Esophagus mucosa (tissue), 1 donor: ENCODE results near the gene MEGF10. TPM values are rescaled to one million over a fixed set of nuclear protein-coding genes. Genes with fewer than 3 reads are reported as not detected.

Experiments
- ATAC-seq: fragments of 200-7000 bp; cut with Tn5 transposase; one replicate; pipeline ENCODE4 v1.9.1; 2020
- total RNA-seq: library from RNA; stranded (reverse); gene quantifications from one replicate; pipeline ENCODE4 v1.2.4, GENCODE V29; 2023
- donor health status: DM: yes; HTN: yes; CAD: no.

The MEGF10 gene
- total RNA-seq, 1 donor from 2014 or later = 0.12 TPM

DNA sequence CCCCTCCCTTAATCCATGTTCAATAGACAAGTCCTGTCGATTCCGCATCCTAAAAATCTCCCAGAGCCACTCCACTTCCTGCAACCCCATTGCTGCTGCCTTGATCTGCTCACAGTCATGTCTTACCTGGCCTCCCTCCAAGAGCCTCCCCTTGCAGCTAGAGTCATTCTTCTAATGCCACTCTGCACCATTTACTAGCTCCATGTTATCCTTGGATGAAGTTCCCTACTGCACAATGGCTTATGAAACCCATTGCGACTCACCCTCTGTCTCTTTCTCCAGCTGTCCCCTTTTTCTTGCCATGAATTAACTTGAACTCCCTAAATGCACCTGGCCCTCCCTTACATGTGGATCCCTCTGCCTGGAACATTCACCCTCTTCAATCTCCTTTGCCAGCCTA lies 39.5 kb downstream of the MEGF10 start:
- ATAC-seq = no peak

DNA sequence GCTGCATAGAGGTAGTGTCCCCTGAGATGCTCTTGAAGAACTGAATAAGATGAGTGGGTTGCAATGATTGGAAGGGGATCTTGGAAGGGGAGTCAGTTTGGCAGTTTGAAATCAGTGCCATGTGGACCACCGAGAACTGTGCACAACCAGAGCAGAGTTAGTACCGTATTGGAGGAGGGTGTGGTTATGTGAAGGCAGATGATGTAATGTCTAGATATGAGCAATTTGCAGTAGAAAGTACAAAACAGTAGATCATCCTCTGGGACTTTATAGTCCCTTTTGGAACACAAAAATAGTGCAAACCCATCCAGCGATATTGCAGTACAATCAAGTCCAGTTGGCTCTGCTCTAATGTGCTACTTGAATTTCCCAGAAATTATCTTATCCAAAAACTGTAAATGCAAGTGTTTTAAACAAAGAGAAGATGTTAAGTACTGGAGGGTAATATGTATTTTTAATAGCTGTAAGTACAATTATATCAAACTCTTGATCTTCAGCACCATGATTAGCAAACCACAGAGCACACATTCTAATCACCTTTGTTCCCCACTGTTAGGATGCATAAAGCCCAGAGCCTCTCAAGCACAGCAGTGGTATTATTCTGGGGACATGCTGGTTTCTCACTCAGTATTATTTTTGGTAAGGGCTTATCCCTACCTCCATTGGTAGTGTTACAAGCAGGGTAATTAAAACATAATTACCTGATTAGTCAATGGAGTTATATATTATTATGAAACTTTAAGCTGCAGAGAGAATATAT lies 41.5 kb downstream of the MEGF10 start:
- no peak for ATAC-seq

DNA sequence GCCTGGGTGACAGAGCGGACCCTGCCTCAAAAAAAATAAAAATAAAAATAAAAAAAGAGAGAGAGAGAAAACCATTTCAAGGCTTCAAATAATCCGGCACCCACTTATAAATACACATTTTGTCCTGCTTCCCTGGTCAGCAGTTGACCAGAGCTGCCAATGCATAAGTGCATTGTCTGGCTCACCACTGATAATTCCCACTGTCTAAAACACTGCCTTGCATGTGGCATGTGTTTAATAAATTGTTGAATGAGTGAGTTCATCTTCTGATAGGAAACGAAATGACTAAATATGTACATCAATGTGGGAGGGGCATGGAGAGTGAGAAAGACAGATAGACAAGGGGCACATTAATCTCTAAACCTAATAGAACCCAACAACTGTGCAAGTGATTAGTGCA lies 42.9 kb downstream of the MEGF10 start:
- ATAC-seq = no peak

DNA sequence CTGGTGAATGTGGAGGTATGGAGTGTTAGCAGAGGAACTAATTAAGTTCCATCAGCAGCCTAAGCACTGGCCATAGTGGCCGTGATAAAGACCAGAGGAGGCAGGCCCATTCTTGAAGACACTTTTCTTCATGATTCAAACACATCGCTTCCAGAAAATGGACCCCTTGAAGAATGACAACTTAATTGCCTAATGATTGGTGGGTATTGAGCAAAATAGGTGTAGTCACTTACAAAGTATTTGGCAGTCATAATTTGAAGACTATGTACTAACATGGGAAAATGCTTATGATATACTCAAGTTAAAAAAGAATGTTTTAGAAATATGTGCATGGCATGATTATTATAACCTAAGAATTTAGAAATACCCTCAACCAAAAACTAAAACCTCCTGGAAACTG lies 44.8 kb downstream of the MEGF10 start:
- ATAC-seq = no peak

DNA sequence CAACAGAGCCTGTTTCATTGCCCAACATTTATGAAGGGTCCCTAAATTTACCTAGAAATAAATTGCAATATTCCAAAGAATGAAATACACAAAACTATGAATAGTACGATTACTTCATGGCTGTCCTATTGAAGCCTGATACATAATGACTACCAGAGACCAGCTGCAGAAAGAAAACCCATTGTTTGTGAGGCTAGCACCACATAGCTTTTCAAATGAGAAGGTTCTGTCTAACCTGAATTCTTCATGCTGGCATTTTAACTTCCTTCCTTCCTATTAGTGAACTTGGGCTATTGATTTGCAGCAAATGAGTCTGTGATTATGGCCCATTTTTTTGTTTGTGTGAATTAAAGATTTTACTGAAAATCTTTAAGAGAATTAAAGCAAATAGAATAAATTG lies 47.3 kb downstream of the MEGF10 start:
- ATAC-seq = no peak

DNA sequence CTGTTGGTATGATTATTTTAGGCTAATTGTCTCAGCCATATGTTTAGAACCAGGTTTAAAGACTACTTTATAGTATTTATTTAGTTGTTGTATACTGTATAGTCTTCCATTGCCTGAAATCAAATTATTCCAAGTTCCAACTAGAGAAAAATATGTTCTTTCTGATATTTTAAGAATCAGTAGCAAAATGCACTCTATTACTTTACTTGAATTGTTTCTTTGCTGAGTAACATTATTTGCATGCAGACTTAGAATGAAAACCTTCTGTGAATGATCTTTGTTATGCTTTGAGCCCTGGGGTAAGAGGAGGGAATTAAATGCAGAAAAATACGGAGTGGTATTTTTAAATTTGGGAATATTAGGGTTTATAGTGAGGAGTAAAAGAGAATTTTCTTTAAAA lies 47.9 kb downstream of the MEGF10 start:
- ATAC-seq = no peak

DNA sequence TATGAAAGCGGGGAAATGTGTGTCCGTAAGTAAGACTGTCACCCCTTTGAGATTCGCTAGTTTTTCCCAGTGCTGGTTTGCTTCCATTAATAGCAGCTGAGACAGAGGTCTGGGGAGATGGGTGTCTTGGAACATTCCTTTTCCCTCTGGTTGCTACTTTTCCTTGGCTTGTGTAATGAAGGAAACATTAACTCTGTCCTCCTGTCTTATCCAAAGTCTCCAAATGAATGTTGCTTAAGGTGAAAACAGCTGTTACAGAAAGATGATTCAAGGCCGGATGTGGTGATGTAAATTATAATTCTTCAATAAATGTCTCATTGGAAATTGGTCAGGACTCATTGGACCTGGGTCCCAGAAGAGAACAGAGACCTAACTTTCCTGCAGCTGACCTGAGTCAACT lies 50.0 kb downstream of the MEGF10 start:
- ATAC-seq = no peak

DNA sequence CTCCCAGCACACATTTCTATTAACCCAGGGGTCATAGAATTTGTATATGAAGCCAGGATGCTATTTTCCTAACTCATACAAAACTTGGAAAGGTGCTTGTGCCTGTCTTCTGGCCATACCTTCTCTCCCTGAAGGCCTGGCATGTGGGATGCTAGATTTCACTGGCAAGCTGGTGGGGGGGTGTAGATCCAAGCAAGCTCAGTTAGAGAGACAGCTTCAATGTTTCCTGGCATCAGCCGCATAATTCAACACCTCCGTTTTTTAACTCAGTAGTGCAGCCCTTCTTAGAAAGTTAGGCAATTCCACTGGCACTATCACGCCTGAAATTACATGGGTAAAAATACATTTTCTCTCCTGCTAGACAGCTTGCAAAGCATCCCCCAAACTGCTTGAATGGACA lies 51.8 kb downstream of the MEGF10 start:
- ATAC-seq = no peak

DNA sequence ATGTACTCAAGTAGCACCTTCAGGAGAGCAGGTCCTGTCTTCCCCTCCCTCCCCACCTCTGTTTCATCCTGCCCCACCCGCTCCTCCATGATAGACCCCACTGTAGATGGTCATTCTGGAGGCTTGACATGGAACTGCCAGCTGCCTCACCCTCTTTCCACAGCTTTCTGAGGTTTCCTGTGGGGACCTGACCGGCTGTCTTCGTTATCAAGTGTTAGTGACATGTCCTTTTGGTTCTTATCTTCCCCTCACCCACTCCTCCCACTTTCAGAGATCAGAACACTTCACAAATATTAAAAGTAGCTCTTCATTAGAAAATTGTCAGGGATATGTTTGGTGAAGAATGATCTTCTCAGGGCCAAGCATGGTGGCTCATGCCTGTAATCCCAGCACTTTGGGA lies 52.7 kb downstream of the MEGF10 start:
- no peak for ATAC-seq

DNA sequence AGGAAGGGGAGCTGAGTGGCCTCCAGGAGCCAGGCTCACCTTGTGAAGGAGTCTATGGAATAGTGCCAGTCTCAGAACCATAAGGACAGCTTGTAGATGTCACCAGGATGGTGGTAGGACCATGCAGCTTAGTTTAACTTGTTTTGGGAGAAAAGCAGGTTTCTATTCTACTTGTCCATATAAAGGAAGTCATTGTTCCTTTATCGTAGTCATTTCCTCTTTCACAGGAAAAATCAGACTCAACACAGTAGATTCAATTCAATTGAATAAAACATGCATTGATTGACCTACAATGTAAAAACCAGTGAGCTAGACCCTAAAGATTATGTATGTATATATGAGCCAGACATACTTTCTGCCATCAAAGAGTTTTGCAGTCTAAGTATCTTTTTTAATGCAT lies 53.3 kb downstream of the MEGF10 start:
- ATAC-seq = no peak

DNA sequence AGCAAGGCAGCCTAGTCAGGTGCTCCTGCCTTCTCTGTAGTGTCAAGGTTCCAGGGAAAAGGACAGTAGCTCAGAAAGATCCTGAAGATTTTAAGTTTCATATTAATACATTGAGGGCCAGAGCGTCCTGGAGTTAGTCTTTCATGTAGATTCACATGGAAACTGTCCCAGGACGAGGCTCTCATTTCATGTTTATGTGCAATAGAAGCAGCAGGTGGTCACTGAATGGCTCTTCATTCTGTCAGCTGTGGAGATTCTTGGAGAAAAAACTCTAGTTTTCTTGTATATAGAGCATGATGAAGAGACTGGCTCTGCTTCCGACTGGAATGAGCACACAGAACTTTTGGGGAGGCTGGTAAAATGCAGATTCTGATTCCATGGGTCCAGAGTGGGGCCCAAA lies 54.3 kb downstream of the MEGF10 start:
- ATAC-seq = no peak

DNA sequence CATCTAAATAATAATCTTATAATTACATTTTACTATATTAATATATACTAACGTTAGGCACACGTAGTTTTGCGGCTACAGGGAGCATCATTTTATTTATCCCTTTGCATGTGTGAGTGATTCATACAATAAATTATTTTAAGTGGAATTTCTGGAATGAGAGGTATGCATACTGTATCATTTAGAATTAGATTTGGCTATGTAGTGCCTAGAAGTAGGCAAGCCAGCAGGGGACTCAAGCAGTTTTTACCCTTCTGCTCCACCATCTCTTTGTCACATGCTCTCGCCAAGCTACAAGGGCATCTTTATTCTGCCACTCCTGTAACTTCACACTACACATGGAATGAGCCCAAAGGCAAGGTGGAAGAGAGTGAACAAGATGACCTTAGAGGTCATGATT lies 60.8 kb downstream of the MEGF10 start:
- ATAC-seq = no peak

DNA sequence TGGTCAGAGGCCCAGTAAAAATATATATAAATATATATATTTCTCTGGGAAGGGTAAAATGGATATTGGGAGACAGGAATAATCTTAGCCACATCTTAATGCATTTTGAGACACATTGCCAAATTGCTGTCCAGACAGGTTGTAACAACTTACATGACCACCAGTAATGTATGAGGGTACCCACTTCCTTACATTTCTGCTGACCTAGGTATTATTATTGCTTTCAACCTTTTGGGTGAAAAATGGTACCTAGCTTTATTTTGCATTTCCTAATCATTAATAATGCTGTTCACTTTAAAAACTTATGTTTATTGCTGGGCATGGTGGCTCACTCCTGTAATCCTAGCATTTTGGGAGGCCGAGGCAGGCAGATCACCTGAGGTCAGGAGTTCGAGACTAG lies 61.5 kb downstream of the MEGF10 start:
- no peak for ATAC-seq

DNA sequence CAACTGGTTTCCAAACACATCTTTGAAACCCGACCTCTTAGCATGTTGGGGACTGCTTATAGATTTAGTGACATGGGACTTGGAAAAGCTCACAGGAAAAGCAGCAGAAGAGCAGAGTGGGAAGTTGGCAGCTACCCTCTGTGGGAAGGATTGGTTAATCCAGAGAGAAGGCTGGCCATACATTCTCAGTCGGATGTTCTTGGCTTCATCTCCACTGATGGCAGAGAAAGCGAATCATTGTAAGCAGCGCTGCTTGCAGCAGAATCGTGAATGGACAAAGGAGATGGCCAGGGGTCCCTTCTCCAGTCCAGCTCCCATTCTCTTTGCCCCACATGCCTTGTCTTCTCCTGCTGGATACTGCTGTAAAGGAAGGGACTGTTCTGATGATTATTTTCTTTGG lies 62.7 kb downstream of the MEGF10 start:
- ATAC-seq = no peak

DNA sequence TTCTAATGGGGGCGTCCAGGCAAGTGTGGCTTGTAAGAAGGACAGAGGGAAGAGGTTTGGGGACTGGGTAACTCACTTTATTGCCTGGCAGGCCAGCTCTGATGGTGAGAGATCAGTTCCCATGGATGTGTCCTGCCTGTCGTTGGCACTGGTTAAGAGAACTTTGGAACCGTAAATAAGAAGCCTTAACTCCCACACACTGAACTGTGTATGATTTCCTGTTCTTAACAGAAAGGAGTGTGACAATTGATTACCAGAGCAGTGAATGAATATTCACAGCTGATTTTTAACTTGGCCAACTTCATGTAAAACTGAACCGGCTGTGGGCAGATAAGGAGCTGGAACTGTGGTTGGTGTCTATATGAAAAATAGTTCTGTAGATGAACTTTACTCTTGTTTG lies 63.2 kb downstream of the MEGF10 start:
- ATAC-seq = no peak

DNA sequence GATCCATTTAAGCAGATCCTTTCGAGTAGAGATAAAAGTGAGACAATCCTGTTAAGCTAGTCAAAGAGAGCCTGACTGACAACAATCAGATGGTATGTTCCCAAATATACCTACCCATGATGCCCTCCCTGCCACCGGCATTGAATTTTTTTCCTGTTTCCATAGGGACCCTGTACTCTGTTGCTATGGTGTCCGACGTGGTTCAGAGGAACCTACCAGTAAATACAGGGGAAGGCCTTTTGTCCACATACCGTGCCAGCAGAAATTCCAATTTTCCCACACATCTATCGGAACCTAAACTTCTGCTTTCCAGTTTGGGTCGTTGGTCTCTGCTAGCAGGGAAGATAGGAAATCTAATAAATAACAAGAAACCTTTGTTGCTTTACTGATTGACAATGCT lies 64.7 kb downstream of the MEGF10 start:
- ATAC-seq = no peak

DNA sequence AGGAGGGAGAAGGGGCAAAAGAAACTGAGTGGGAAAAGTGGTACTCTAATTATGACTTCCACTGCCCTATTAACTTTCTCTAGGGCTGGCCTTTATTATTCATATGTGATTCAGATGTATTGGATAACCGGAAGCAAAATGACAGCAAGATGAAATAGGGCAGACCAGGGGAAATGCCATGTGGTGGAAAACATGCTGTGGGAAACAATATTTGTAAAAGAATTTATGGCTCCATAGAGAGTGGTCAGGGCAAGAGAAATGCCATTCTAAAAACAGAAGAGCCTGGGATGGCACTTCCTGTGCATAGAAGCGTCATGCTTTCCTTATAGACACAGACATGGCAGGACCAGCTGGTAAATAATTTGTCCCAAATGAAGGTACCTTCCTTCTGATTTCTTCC lies 67.7 kb downstream of the MEGF10 start:
- ATAC-seq = no peak

DNA sequence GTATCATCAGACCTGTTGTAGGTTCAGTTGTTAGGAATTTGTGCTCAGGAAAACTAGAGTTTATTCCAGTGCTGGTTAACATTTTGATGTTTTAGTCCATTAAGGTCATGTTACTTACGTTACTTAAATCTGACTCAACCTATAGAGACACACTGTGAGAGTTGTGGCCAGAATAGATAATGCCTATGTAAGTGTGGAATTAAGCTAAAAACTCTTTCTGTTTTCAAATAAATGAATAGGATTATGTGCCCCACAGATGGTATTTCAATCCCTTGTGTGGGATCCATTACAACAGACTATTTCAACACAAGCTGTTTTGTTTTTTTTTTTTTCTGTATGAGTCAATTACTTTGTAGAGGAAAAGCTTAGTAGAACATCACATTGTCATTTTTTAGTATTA lies 68.1 kb downstream of the MEGF10 start:
- no peak for ATAC-seq

DNA sequence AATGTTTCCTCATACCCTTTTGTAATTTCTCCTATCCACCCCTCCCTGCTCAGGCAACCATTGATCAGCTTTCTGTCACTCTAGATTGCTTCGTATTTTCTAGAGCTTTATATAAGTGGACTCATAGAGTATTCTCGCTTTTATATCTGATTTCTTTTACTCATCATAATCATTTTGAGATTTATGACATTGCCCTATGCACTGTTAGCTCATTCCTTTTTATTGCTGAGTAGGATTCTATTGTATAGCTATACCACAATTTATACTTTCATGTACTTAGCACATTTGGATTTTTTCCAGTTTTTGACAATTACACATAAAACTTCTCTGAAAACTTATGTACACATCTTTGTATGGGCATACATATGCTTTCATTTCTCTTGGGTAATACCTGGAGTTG lies 68.9 kb downstream of the MEGF10 start:
- ATAC-seq = no peak

DNA sequence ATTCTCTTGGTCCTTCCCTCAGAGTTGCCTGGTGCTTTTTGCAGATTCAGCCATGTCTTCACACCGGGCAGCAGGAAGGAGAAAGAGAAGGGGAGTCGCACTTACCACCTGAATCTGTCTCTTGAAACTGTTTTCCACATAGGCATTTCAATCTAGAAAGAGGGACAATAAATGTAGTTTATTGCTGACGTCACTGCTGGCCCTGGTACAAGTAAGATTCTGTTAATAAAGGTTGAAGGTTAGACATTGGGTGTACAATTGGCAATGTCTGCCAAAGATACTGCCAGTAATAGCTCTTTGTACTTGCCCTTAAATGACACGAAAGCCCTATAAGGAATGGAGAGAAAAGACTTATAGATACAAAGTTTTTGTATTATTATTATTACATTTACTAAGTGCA lies 72.8 kb downstream of the MEGF10 start:
- ATAC-seq = no peak

DNA sequence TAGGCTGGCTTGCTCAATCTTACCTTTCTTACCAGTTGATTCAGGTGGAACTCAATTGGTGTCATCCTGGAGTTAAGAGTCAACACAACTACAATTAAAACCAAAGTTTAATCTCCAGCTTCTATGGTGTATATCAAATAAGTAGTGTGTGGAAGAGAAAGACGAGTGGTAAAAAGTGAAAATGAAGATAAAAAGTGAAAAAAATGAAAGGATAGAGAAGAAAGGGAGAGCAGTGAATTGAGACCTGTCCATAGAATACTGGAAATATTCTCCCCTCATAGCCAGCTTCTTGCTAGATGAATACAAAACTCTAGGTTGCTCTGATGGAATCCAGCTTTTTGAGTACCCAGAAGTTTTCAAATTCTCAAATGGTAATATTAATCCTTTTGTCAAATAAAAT lies 76.4 kb downstream of the MEGF10 start:
- no peak for ATAC-seq

DNA sequence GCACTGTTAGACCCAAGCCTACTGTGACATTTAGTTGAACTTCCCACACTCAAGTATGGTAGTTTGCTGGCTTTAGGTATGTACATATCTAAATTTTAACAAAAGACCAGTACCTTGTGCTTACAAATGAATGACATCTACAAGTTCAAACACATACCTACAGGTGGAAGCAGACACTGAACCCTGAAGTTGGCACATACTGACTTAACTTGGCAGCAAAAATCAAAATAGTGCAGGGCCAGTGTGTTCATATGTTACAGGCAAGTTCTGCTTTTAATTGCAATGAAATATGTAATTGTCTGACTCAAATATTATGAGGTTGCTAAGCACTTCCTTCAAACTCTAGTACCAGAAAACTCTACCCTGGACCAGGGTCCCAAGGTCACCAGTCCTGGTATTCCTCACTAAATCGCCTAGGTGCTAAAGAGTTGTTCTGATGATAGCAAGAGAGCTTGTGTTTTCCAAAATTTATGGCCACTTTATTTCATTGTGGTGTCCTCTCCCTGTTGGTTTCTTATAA lies 77.4 kb downstream of the MEGF10 start:
- ATAC-seq = peak; percentile 52

DNA sequence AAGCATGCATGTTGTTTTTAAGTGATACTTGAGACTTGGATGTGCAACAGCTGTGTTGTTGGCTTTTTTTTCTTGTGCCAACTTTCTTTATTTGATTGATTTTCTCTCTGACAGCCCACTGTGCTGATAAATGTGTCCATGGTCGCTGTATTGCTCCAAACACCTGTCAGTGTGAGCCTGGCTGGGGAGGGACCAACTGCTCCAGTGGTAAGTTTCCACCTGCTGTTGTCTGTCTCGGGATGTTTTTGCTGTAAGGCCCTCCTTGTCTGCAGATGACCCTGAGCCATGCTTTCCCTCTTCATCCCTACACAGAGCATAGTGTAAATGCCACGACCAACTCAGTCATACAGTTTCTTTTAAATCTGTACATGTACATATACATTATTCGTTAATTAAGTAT lies 79.2 kb downstream of the MEGF10 start:
- no peak for ATAC-seq

DNA sequence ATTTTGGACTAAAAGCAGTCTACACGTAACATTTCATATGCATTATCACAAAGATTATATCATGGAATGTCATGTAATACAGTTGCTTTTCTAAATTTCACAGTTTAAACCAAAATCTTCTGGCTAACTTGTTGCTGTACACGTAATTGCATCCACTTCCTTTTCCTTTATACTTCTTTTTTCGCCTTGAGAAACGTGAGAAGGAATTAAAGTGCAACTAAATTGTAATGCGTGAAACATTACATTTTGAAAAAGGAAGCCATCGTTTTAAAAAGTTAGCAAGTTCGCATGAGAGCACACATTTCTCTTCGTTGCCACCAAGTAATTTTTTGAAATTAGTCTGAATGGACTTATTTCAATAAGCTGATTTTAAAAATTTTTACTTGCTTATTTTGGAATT lies 80.0 kb downstream of the MEGF10 start:
- no peak for ATAC-seq

DNA sequence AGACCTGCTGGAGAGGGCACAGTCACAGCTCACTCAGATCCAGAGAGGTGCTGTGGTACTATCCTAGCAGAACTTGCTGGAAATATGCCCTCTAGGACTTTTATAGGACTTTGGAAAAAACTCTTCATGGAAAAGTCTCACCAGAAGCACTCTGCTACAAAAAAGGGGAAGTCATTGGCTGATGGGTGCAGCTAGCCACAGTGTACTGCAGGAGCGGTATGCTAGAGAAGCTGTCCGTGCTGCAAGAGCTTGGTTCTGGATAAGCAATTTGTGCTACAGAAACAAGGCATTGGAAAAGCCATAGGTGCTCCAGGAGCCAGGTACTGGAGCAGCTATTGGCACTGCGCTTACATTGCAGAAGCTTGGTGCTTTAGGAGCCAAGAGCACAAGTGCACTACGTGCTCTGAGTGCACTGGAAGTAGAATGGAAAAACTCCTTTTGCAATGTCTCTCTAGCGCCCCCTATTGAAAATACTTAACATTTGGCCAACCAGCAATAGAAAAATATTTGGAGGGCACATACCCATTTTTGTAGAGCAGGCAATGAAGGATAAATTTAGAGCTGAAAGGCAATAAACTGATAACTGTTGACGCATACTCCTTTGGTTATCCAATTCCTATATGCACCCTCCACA lies 83.4 kb downstream of the MEGF10 start:
- no peak for ATAC-seq
